Measurements from ENCODE around the gene NOTCH2. TPM values are rescaled to one million over a fixed set of nuclear protein-coding genes. Genes with fewer than 3 reads are reported as not detected.

Gene NOTCH2
- total RNA-seq, 1 donor from 2014 or later = 66.6 TPM

DNA sequence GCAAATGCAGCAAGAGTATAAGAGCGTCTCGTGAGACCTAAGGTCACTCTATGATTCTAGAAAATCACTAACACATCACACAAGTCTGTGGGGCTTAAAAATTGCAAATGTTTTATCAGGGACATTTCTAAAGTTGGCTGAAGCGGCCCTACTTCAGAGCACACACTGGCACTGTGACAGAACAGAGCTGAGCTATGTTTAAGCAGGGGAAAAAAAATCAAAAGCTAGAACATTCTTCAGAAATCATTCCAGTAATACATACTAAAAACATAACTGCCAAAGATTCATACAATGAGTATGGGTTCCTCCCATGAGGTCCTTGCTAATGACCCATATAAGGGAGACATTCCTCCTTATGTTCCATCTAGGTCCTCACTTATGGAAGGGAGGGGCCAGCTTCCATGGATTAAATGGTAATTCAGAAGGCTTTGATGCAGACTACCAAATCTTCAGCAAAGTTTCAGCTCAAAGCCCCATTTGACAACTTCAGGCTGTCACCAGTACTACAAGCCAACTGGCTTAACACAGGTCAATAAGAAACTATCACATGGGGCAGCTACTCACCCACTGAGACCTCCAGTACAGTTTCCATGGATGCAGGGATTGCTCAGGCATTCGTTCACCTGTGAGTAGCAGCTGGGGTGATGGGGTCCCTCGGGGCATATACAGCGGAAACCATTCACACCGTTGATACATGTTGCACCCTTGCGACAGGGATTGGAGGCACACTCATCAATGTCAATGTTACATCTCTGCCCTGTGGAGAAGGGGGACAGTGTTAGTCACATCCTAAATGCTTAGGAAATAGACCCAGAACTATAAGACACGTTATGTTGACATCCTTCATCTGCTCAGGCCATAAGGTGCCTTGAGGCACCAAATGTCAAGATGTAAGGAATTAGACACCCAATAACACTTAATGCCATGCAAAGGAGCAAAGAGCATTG lies 114.7 kb downstream of the NOTCH2 start:
- Histone ChIP-seq H3F3A (ENCODE audit: low read depth) (no peaks in the 10 kb centered on the region), H3K36me3 (no peaks in the 10 kb centered on the region), H3K9me3 (ENCODE audit: low read depth) (no peaks in the 10 kb centered on the region), H3K9ac (no peak overlapping the region), H3K27me3 (no peaks in the 10 kb centered on the region), H2AFZ (replicated peaks) (no peak overlapping the region), H4K20me1 (ENCODE audit: low read depth) (no peaks in the 10 kb centered on the region), H3K27ac (no peak overlapping the region), H3K4me1 (no peaks in the 10 kb centered on the region), H3K79me2 (ENCODE audit: low read depth) (no peaks in the 10 kb centered on the region), H3K4me2 (no peak overlapping the region), H3K4me3 (no peak overlapping the region)
- peaks cover 20% of the 10 kb centered on the region for H3K36me3 Mint-ChIP-seq
- no peak overlapping the region for H3K27ac Mint-ChIP-seq
- no peaks in the 10 kb centered on the region for H3K4me1 Mint-ChIP-seq
- TF ChIP-seq EZH2phosphoT487 (IDR thresholded peaks at IDR 0.05) (no peak), EZH2 (IDR thresholded peaks at IDR 0.05) (no peak), CTCF (IDR thresholded peaks at IDR 0.05) (no peak)
- H3K9me3 Mint-ChIP-seq = no peaks in the 10 kb centered on the region
- DNase-seq (ENCODE audit: low spot score) = no peak
- H3K4me3 Mint-ChIP-seq = no peak overlapping the region
- no peaks in the 10 kb centered on the region for H3K27me3 Mint-ChIP-seq (ENCODE audit: insufficient read depth, low read depth)

- Histone ChIP-seq H3K4me2 (no peak overlapping the region), H3K36me3 (no peaks in the 10 kb centered on the region), H2AFZ (replicated peaks) (no peak overlapping the region), H3F3A (ENCODE audit: low read depth) (no peaks in the 10 kb centered on the region), H3K27me3 (no peaks in the 10 kb centered on the region), H3K27ac (no peak overlapping the region), H3K9ac (no peak overlapping the region), H3K4me3 (no peak overlapping the region), H3K79me2 (ENCODE audit: low read depth) (no peaks in the 10 kb centered on the region), H4K20me1 (ENCODE audit: low read depth) (no peaks in the 10 kb centered on the region), H3K4me1 (no peaks in the 10 kb centered on the region), H3K9me3 (ENCODE audit: low read depth) (no peaks in the 10 kb centered on the region)
- no peak for TF ChIP-seq EZH2 (IDR thresholded peaks at IDR 0.05)
- TF ChIP-seq CTCF (IDR thresholded peaks at IDR 0.05) = no peak
- TF ChIP-seq EZH2phosphoT487 (IDR thresholded peaks at IDR 0.05) = no peak
- Mint-ChIP-seq H3K9me3 (no peaks in the 10 kb centered on the region), H3K27ac (no peak overlapping the region), H3K4me1 (no peaks in the 10 kb centered on the region), H3K36me3 (peaks cover 18% of the 10 kb centered on the region), H3K27me3 (ENCODE audit: insufficient read depth, low read depth) (no peaks in the 10 kb centered on the region), H3K4me3 (no peak overlapping the region)
- no peak for DNase-seq (ENCODE audit: low spot score)
Measured at GRCh38 chr1:119953266-119953998, 116.0 kb downstream of the NOTCH2 start.

- H3K9me3 Mint-ChIP-seq = no peaks in the 10 kb centered on the region
- H3K4me3 ChIP-seq = no peak overlapping the region
- no peak overlapping the region for H3K9ac ChIP-seq
- no peak for DNase-seq (ENCODE audit: low spot score)
- no peak overlapping the region for H3K27ac ChIP-seq
- no peaks in the 10 kb centered on the region for H3K9me3 ChIP-seq (ENCODE audit: low read depth)
- no peak overlapping the region for H3K27ac Mint-ChIP-seq
- no peaks in the 10 kb centered on the region for H4K20me1 ChIP-seq (ENCODE audit: low read depth)
- H3K79me2 ChIP-seq (ENCODE audit: low read depth) = no peaks in the 10 kb centered on the region
- peaks cover 7% of the 10 kb centered on the region for H3K36me3 ChIP-seq
- no peaks in the 10 kb centered on the region for H3F3A ChIP-seq (ENCODE audit: low read depth)
- H3K27me3 ChIP-seq = no peaks in the 10 kb centered on the region
- no peak for TF ChIP-seq EZH2phosphoT487 (IDR thresholded peaks at IDR 0.05)
- TF ChIP-seq CTCF (IDR thresholded peaks at IDR 0.05) = no peak
- no peak for TF ChIP-seq EZH2 (IDR thresholded peaks at IDR 0.05)
- H3K4me2 ChIP-seq = no peak overlapping the region
- H3K36me3 Mint-ChIP-seq = peaks cover 19% of the 10 kb centered on the region
- no peaks in the 10 kb centered on the region for H3K4me1 Mint-ChIP-seq
- H2AFZ ChIP-seq (replicated peaks) = no peak overlapping the region
- H3K27me3 Mint-ChIP-seq (ENCODE audit: insufficient read depth, low read depth) = no peaks in the 10 kb centered on the region
- no peak overlapping the region for H3K4me3 Mint-ChIP-seq
- no peaks in the 10 kb centered on the region for H3K4me1 ChIP-seq
Measured at GRCh38 chr1:119952496-119952895, 117.0 kb downstream of the NOTCH2 start.
